ENCODE data around the gene COPE. TPM values are rescaled to one million over a fixed set of nuclear protein-coding genes. Genes with fewer than 3 reads are reported as not detected.

COPE gene
- total RNA-seq, 1 experiment from 2014 or later: 408 TPM

- Histone ChIP-seq H3K27ac (ENCODE audit: low read length) (no peak overlapping the region), H3K4me1 (ENCODE audit: insufficient read depth, low read length) (no peaks in the 10 kb centered on the region), H3K9me3 (ENCODE audit: low read length) (no peaks in the 10 kb centered on the region), H3K27me3 (ENCODE audit: low read length) (no peaks in the 10 kb centered on the region), H3K4me2 (ENCODE audit: low read length) (no peak overlapping the region), H2AFZ (ENCODE audit: low read length) (no peak overlapping the region), H3K36me3 (ENCODE audit: low read depth, low read length) (no peaks in the 10 kb centered on the region), H3F3A (ENCODE audit: low read length, unreplicated experiment) (no peaks in the 10 kb centered on the region), H3K9me2 (replicated peaks; ENCODE audit: low read length) (no peaks in the 10 kb centered on the region), H4K20me1 (ENCODE audit: low read length) (no peaks in the 10 kb centered on the region), H3K79me2 (ENCODE audit: low read length) (no peaks in the 10 kb centered on the region), H3K9ac (ENCODE audit: low read length) (no peak overlapping the region), H3K4me3 (ENCODE audit: low read length) (no peak overlapping the region)
- intact Hi-C loops (cut with micrococcal nuclease): no loop called here
- TF ChIP-seq EZH2phosphoT487 (IDR thresholded peaks at IDR 0.05; ENCODE audit: borderline replicate concordance, low read length) (no peak), CTCF (conservative IDR thresholded peaks at IDR 0.05; ENCODE audit: low read depth, low read length) (no peak), EZH2 (IDR thresholded peaks at IDR 0.05; ENCODE audit: low read length, unreplicated experiment) (no peak)
- no peak for ATAC-seq
- DNase-seq: no peak
- ChIA-PET CTCF (no interaction called here), POLR2A (ENCODE audit: unreplicated experiment) (no interaction called here)
- no TSS peak for BruUV-seq (replicated peaks)
These were observed 41.0 kb downstream of the COPE start for GRCh38 chr19:18878058-18878797.

- intact Hi-C loops (cut with micrococcal nuclease): no loop called here
- no peak overlapping the region for H3K4me2 ChIP-seq (ENCODE audit: low read length)
- no peaks in the 10 kb centered on the region for H4K20me1 ChIP-seq (ENCODE audit: low read length)
- H3K27ac ChIP-seq (ENCODE audit: low read length): no peak overlapping the region
- no peak overlapping the region for H2AFZ ChIP-seq (ENCODE audit: low read length)
- no peak overlapping the region for H3K4me3 ChIP-seq (ENCODE audit: low read length)
- no peaks in the 10 kb centered on the region for H3K9me2 ChIP-seq (replicated peaks; ENCODE audit: low read length)
- no peaks in the 10 kb centered on the region for H3K36me3 ChIP-seq (ENCODE audit: low read depth, low read length)
- BruUV-seq (replicated peaks): no TSS peak
- no peaks in the 10 kb centered on the region for H3K4me1 ChIP-seq (ENCODE audit: insufficient read depth, low read length)
- no peak overlapping the region for H3K9ac ChIP-seq (ENCODE audit: low read length)
- H3F3A ChIP-seq (ENCODE audit: low read length, unreplicated experiment): no peaks in the 10 kb centered on the region
- TF ChIP-seq EZH2 (IDR thresholded peaks at IDR 0.05; ENCODE audit: low read length, unreplicated experiment): no peak
- no peaks in the 10 kb centered on the region for H3K27me3 ChIP-seq (ENCODE audit: low read length)
- ChIA-PET POLR2A (ENCODE audit: unreplicated experiment) (no interaction called here), CTCF (no interaction called here)
- no peak for ATAC-seq
- no peaks in the 10 kb centered on the region for H3K9me3 ChIP-seq (ENCODE audit: low read length)
- no peaks in the 10 kb centered on the region for H3K79me2 ChIP-seq (ENCODE audit: low read length)
- no peak for DNase-seq
These were observed 42.3 kb downstream of the COPE start for GRCh38 chr19:18876865-18877264.

GRCh38 chr19:18875726-18876125 lies 43.5 kb downstream of the COPE start:
- no peak for TF ChIP-seq EZH2 (IDR thresholded peaks at IDR 0.05; ENCODE audit: low read length, unreplicated experiment)
- no peak for TF ChIP-seq CTCF (conservative IDR thresholded peaks at IDR 0.05; ENCODE audit: low read depth, low read length)
- no peak for TF ChIP-seq EZH2phosphoT487 (IDR thresholded peaks at IDR 0.05; ENCODE audit: borderline replicate concordance, low read length)
- no TSS peak for BruUV-seq (replicated peaks)
- Histone ChIP-seq H3K4me2 (ENCODE audit: low read length) (no peak overlapping the region), H3K36me3 (ENCODE audit: low read depth, low read length) (no peaks in the 10 kb centered on the region), H3K4me1 (ENCODE audit: insufficient read depth, low read length) (no peaks in the 10 kb centered on the region), H2AFZ (ENCODE audit: low read length) (no peak overlapping the region), H3K79me2 (ENCODE audit: low read length) (no peaks in the 10 kb centered on the region), H3F3A (ENCODE audit: low read length, unreplicated experiment) (no peaks in the 10 kb centered on the region), H4K20me1 (ENCODE audit: low read length) (no peaks in the 10 kb centered on the region), H3K9me2 (replicated peaks; ENCODE audit: low read length) (no peaks in the 10 kb centered on the region), H3K9ac (ENCODE audit: low read length) (no peak overlapping the region), H3K27ac (ENCODE audit: low read length) (no peak overlapping the region), H3K4me3 (ENCODE audit: low read length) (no peak overlapping the region), H3K9me3 (ENCODE audit: low read length) (no peaks in the 10 kb centered on the region), H3K27me3 (ENCODE audit: low read length) (no peaks in the 10 kb centered on the region)
- ATAC-seq (no peak), DNase-seq (no peak)
- intact Hi-C loops (cut with micrococcal nuclease): no loop called here
- ChIA-PET POLR2A (ENCODE audit: unreplicated experiment) (no interaction called here), CTCF (no interaction called here)

Data from PC-3 (cell line).